HL-60 (cell line): ENCODE data around the gene SPATA20.

Experiments used
- DNase-seq, 2 experiments: peaks; one replicate each; pipeline ENCODE4 v3.0.0-alpha.2; 2010 to 2020; ENCODE audit warnings: low read depth in 1 of 2, low spot score in 1 of 2
- H3K27ac ChIP-seq: fragments of 250-450 bp; sonication (Bioruptor Pico); replicated peaks from 2 replicates; pipeline ENCODE4 v1.5.1; 2020; ENCODE audit warnings: mild to moderate bottlenecking, moderate library complexity
- H3K27me3 ChIP-seq: fragments of 250-450 bp; sonication (Bioruptor Pico); 2 replicates; pipeline ENCODE4 v1.5.1; 2021; ENCODE audit warnings: mild to moderate bottlenecking, moderate library complexity; ENCODE audit not compliant: insufficient read depth, poor library complexity, severe bottlenecking
- H3K4me3 ChIP-seq: replicated peaks from 2 replicates; pipeline ENCODE4 v1.5.1; 2011; ENCODE audit warnings: mild to moderate bottlenecking, control low read depth, low read length; ENCODE audit not compliant: insufficient read depth
- GABPA ChIP-seq: IDR thresholded peaks from 2 replicates; pipeline ENCODE4 v1.6.1; 2012; ENCODE audit warnings: low read depth
- POLR2AphosphoS5 ChIP-seq: IDR thresholded peaks from 2 replicates; pipeline ENCODE4 v1.6.1; 2012; ENCODE audit warnings: low read depth
- REST ChIP-seq: IDR thresholded peaks from 2 replicates; pipeline ENCODE4 v1.6.1; 2012; ENCODE audit warnings: low read depth; ENCODE audit not compliant: insufficient replicate concordance
- SPI1 ChIP-seq: IDR thresholded peaks from 2 replicates; pipeline ENCODE4 v1.6.1; 2012; ENCODE audit warnings: low read depth, mild to moderate bottlenecking, borderline replicate concordance
- TF ChIP-seq, protein P1 (sequence below): IDR thresholded peaks from one replicate; pipeline ENCODE4 v1.5.1; 2011; ENCODE audit warnings: low read length, control low read depth, inconsistent platforms; ENCODE audit not compliant: insufficient read depth

Gene SPATA20

DNA sequence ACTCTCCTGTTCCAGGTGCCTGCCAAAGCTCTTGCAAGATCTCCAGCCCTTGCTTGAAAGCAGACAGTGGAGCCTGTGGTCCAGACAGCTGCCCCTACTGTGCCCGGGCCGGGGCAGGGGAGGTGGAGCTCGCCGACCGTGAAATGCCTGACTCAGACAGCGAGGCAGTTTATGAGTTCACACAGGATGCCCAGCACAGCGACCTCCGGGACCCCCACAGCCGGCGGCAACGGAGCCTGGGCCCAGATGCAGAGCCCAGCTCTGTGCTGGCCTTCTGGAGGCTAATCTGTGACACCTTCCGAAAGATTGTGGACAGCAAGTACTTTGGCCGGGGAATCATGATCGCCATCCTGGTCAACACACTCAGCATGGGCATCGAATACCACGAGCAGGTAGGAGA is 31.2 kb downstream of the SPATA20 start:
- TF ChIP-seq SPI1 (no peak), REST (no peak), GABPA (no peak), POLR2AphosphoS5 (no peak)
- TF ChIP-seq, protein P1, sequence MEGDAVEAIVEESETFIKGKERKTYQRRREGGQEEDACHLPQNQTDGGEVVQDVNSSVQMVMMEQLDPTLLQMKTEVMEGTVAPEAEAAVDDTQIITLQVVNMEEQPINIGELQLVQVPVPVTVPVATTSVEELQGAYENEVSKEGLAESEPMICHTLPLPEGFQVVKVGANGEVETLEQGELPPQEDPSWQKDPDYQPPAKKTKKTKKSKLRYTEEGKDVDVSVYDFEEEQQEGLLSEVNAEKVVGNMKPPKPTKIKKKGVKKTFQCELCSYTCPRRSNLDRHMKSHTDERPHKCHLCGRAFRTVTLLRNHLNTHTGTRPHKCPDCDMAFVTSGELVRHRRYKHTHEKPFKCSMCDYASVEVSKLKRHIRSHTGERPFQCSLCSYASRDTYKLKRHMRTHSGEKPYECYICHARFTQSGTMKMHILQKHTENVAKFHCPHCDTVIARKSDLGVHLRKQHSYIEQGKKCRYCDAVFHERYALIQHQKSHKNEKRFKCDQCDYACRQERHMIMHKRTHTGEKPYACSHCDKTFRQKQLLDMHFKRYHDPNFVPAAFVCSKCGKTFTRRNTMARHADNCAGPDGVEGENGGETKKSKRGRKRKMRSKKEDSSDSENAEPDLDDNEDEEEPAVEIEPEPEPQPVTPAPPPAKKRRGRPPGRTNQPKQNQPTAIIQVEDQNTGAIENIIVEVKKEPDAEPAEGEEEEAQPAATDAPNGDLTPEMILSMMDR: no peak
- Histone ChIP-seq H3K27me3 (peaks cover 2% of the 10 kb centered on the region), H3K4me3 (no peak overlapping the region), H3K27ac (no peak overlapping the region)
- DNase-seq: no peak

DNA sequence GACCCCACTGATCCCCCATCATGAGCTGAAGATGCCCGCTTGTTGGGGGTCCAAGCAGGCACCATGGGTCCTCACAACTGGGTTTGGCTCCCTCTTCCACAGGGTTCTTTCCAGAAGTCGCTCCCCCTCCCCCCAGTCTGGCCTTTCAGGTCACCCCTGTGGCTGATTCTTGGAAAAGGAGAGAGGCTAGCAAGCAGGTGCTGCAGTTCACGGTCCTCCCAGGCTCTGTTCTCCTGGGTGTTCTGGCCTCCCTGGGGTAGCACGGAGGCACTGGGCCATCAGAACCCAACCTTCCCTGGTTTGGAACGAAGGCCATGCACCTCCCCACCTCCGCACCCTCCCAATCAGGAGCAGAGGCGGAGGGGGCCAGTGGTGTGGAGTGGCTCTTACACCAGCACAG is 32.4 kb downstream of the SPATA20 start:
- TF ChIP-seq SPI1 (no peak), REST (no peak), POLR2AphosphoS5 (no peak), GABPA (no peak)
- TF ChIP-seq, protein P1: no peak
- no peak overlapping the region for H3K27ac ChIP-seq
- no peak for DNase-seq
- peaks cover 5% of the 10 kb centered on the region for H3K27me3 ChIP-seq
- no peak overlapping the region for H3K4me3 ChIP-seq

- Histone ChIP-seq H3K27me3 (peaks cover 5% of the 10 kb centered on the region), H3K4me3 (no peak overlapping the region), H3K27ac (no peak overlapping the region)
- TF ChIP-seq REST (no peak), POLR2AphosphoS5 (no peak), GABPA (no peak), SPI1 (no peak)
- TF ChIP-seq, protein P1: no peak
- DNase-seq: no peak
Measured at GRCh38 chr17:50580646-50581045, 33.7 kb downstream of the SPATA20 start.
